CMK (cell line): ENCODE results near the gene NT5DC1.
"Not testable (repeated sequence)": the region's sequence is repeated elsewhere in the genome, so short reads cannot be mapped to it uniquely, and the experiment has no call there.

Experiments
- DNase-seq: peaks from one replicate; pipeline ENCODE4 v3.0.0-alpha.2; 2010; ENCODE audit warnings: low read depth

The NT5DC1 gene

GRCh38 chr6:116279232-116280160 lies 178.8 kb downstream of the NT5DC1 start, which contains the start of gene TSPYL1:
TSS of gene TSPYL1 (minus strand) at chr6:116279930. CDS start at chr6:116279830, 100 bp downstream.
- DNase-seq, result peak; percentile 80

DNA sequence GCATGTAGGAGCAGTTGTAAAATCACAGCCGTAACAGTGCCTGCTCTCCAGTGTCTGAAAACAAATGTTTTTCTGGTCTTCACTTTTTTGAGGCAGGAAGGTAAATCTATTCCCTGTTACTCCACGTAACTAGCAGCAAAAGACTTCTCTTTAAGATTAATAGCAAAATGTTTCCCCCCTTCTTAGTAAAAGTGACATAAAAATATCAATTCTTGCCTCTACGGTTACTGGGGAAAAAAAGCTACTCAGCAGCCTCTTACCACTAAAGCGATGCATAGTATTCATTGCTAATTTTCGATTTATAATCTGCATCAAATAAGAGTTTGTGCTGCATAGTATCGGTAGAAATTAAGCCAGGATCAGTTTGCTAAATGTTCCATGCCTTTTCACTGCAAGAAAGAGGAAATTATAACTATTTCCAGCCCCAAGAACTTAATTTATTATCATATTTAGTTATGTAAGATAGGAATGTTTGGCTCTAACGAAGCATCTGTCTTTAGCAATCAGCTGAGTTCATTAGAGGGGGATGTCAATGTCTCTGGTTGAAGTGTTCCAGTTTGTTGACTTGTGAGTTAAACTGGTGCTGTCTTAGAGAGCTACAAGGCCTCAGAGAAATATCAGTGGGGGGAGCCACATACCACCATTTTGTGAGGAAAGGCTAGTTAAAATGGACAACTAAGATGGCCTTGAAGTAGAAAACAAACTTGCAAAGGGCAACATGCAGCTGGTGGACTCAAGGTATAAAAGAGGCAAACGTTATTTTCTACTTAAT lies 179.7 kb downstream of the NT5DC1 start:
- no peak for DNase-seq

- no peak for DNase-seq
Observed at GRCh38 chr6:116280933-116281316, 180.3 kb downstream of the NT5DC1 start.

GRCh38 chr6:116282698-116283097 lies 182.0 kb downstream of the NT5DC1 start:
- DNase-seq, result no peak

GRCh38 chr6:116283191-116283590 lies 182.5 kb downstream of the NT5DC1 start:
- no peak for DNase-seq

DNA sequence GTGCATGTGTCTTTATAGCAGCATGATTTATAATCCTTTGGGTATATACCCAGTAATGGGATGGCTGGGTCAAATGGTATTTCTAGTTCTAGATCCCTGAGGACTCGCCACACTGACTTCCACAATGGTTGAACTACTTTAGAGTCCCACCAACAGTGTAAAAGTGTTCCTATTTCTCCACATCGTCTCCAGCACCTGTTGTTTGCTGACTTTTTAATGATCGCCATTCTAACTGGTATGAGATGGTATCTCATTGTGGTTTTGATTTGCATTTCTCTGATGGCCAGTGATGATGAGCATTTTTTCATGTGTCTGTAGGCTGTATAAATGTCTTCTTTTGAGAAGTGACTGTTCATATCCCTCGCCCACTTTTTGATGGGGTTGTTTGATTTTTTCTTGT lies 184.3 kb downstream of the NT5DC1 start:
- not testable (repeated sequence) for DNase-seq

DNA sequence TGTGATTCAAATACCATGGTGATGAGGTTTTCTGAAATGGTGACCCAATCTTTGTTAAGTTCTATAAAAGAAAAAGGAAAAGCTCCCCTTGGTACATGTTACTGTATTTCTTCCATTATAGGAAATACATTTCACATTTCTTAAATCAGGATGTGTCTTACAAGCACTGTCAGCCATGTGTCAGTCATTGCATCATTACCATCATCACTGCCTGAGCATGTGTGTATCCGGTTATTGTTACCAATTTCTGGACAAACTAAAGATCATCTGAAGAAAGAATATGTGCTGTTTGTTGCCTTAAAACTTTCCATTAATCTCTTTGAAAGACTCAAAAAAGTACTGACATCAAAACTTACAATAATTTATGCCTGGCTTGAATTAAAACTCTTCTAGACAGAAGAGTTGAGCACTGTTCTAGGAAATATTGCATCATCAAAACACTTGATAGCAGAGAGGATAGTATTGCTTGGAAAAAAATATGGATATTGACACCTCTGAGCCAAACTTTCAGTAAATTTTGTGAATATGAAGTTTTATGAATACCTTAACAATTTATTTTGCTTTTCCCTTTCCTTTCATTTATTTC lies 186.2 kb downstream of the NT5DC1 start:
- DNase-seq, result no peak

DNA sequence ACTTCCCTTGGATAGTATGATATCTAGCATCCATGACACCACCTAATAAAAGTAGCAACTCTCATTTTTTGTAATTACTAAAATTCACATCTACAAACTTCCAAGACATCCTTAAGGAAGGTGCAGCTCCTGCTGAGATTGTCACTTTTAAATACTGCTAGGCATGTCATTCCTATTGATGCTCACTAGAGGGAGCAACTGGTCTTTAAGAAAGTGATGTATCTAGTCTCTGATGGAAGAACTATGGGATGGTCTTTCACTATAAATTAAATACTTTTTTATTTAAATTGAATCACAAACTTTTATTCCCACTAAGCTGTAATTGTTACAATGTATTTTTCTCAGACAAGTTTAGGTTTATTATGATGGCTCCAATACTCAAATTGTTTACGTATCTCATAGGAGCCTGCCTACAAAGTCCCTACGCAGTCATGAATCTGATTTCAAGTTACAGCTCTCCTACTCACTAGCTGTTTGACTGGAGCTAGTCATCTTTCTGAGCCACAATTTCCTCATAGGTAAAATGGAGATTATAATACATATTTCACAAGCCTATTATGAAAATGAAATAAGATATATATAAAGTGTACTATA lies 187.1 kb downstream of the NT5DC1 start:
- no peak for DNase-seq

GRCh38 chr6:116289876-116290275 lies 189.2 kb downstream of the NT5DC1 start:
- no peak for DNase-seq

GRCh38 chr6:116290799-116291198 lies 190.1 kb downstream of the NT5DC1 start:
- no peak for DNase-seq

DNA sequence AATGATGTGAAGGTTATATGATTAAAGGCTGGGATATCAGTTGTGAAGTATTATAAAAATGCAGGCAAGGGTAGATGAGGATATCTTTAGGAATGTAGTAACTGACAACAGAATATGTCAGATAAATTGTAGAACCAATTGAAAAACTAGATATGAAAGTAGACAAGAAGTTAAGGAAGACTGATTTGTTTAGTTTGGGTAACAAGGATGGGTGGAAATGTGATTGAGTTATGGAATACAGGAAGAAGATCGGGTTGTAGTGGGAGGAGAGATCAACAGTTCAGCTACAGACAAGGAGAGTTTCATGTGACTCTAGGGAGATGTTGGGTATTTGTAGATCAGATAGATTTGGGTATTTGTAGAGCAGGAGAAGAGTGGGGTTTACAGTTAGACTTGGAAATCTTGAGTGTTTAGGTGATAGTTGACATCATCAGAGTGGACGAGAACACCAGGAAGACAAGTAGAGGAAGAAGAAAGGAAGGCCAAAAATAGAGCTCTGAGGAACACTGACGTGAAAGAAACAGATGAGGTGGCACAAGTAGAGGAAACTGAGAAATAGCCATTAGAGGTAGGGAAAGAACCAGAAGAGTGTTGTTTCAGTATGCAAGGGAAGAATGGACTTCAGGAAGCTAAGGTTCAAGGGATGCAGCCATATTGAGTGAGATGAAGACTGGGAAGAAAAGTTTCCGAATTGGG lies 191.2 kb downstream of the NT5DC1 start:
- no peak for DNase-seq

DNA sequence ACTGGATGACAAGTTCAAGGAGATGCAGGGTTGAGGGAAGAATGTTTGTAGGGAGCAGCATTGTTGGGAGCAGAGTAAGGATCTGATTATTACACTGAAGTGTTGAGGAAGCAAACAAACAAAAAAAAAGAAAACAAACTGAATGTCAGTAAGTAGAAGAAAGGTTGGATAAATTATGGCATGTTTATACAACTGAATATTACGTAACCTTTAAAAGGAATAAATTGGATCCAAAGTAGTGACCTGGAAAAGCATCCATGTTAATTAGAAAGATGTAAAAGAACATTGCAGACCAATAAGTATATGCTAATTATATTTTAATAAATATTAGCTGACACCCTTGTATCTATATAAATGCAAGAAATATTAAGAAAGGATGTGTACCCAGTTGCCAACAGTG lies 191.9 kb downstream of the NT5DC1 start:
- DNase-seq, result no peak

GRCh38 chr6:116298273-116298672 lies 197.6 kb downstream of the NT5DC1 start:
- no peak for DNase-seq

DNA sequence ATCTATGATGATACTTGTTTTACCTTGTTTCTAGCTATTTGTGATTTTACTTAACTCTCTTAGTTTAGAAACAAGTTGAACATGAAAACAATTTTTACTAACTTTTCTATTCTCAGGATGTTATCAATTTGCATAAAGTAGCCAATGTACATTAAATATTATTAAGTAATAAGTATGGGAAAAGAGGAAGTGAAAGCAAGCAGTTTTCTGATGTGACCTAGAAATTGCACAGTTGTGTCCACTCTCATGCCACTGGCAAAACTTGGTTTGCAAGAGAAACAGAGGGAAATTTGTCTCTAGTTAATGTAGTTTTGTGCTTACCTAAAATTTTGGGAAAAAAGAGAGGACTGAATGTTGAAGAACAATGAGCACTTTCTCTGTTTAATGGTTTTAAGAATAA lies 198.3 kb downstream of the NT5DC1 start:
- no peak for DNase-seq
